H1 (cell line): ENCODE data around the gene SLC5A7. TPM values are rescaled to one million over a fixed set of nuclear protein-coding genes. Genes with fewer than 3 reads are reported as not detected.

Experiments used
- FOSL1 ChIP-seq: IDR thresholded peaks from 2 replicates; pipeline ENCODE4 v1.6.1; 2011; ENCODE audit warnings: mild to moderate bottlenecking, low read depth, low read length, moderate library complexity; ENCODE audit not compliant: insufficient read depth
- polyA plus RNA-seq, 7 experiments: library from polyadenylated mRNA; depleted of rRNA in 3 of 7; stranded (reverse) in 5 of 7; unstranded in 2 of 7; fragments of >200 nt in 5 of 7; fragments of 200-250 nt in 2 of 7; gene quantifications; 1 replicate in 5 of 7; 2 replicates in 1 of 7; 4 replicates in 1 of 7; pipeline versions ENCODE4 v1.2.1 to v1.2.3, GENCODE V29; 2011 to 2013; ENCODE audit warnings: missing spikeins in 2 of 7, mixed read lengths in 2 of 7
- total RNA-seq: library from RNA; stranded (reverse); fragmentation: NEBNext Ultra II Directional; extraction: Animal tissue kit (Norgen Biotek cat#: 25700); gene quantifications from 2 replicates; pipeline ENCODE4 v1.2.1, GENCODE V29; 2021

Gene SLC5A7
- total and polyA plus RNA-seq, 2 of the 8 experiments (the other 6 are each of a cell fraction or from before 2014, with no cell fraction given), result 0.15 to 0.30 TPM

GRCh38 chr2:107988108-107988507 is 1.8 kb downstream of the SLC5A7 start (continued):
- TF ChIP-seq FOSL1, result no peak
